HCT116 (cell line): Measurements from ENCODE around the gene IQSEC3.

Experiments
- EGR1 ChIP-seq: IDR thresholded peaks from 2 replicates; pipeline ENCODE4 v1.6.1; 2012; ENCODE audit warnings: low read depth
- ELF1 ChIP-seq: IDR thresholded peaks from 2 replicates; pipeline ENCODE4 v1.6.1; 2012; ENCODE audit warnings: low read depth, borderline replicate concordance
- EZH2 ChIP-seq: fragments of 200-600 bp; sonication (generic); IDR thresholded peaks from 2 replicates; pipeline ENCODE4 v1.6.1; 2017; ENCODE audit warnings: antibody characterized with exemption, mixed run types
- JUND ChIP-seq: IDR thresholded peaks from 2 replicates; pipeline ENCODE4 v1.6.1; 2012
- POLR2A ChIP-seq: IDR thresholded peaks from 2 replicates; pipeline ENCODE4 v1.7.0; 2011; ENCODE audit warnings: borderline replicate concordance; ENCODE audit not compliant: insufficient read depth, insufficient read length; ENCODE audit errors: extremely low read depth
- POLR2AphosphoS5 ChIP-seq: IDR thresholded peaks from 2 replicates; pipeline ENCODE4 v1.6.1; 2011; ENCODE audit warnings: mild to moderate bottlenecking, low read depth, low read length, moderate library complexity
- RAD21 ChIP-seq: IDR thresholded peaks from 2 replicates; pipeline ENCODE4 v1.6.1; 2012; ENCODE audit warnings: low read depth, mild to moderate bottlenecking
- SIN3A ChIP-seq: IDR thresholded peaks from 2 replicates; pipeline ENCODE4 v1.6.1; 2012; ENCODE audit warnings: low read depth
- ZFX ChIP-seq: fragments of 450-650 bp; IDR thresholded peaks from 2 replicates; pipeline ENCODE4 v1.6.1; 2017
- TF ChIP-seq, protein P1 (sequence below), 3 experiments: fragments of 200-600 bp in 1 of 3; sonication (generic) in 1 of 3; IDR thresholded peaks in 2 of 3; conservative IDR thresholded peaks in 1 of 3; 2 replicates each; pipeline ENCODE4 v1.5.1; 2012 to 2017; ENCODE audit warnings: low read depth in 2 of 3, low read length in 2 of 3, antibody characterized with exemption in 1 of 3, borderline replicate concordance in 1 of 3, control low read depth in 1 of 3, mild to moderate bottlenecking in 1 of 3, mixed read lengths in 1 of 3, mixed run types in 1 of 3, moderate library complexity in 1 of 3; ENCODE audit not compliant: insufficient read depth in 1 of 3
- TF ChIP-seq, protein P2 (sequence below): IDR thresholded peaks from 2 replicates; pipeline ENCODE4 v1.6.1; 2012; ENCODE audit warnings: low read depth
- TF ChIP-seq, protein P3 (sequence below): IDR thresholded peaks from 2 replicates; pipeline ENCODE4 v1.6.1; 2012

DNA sequence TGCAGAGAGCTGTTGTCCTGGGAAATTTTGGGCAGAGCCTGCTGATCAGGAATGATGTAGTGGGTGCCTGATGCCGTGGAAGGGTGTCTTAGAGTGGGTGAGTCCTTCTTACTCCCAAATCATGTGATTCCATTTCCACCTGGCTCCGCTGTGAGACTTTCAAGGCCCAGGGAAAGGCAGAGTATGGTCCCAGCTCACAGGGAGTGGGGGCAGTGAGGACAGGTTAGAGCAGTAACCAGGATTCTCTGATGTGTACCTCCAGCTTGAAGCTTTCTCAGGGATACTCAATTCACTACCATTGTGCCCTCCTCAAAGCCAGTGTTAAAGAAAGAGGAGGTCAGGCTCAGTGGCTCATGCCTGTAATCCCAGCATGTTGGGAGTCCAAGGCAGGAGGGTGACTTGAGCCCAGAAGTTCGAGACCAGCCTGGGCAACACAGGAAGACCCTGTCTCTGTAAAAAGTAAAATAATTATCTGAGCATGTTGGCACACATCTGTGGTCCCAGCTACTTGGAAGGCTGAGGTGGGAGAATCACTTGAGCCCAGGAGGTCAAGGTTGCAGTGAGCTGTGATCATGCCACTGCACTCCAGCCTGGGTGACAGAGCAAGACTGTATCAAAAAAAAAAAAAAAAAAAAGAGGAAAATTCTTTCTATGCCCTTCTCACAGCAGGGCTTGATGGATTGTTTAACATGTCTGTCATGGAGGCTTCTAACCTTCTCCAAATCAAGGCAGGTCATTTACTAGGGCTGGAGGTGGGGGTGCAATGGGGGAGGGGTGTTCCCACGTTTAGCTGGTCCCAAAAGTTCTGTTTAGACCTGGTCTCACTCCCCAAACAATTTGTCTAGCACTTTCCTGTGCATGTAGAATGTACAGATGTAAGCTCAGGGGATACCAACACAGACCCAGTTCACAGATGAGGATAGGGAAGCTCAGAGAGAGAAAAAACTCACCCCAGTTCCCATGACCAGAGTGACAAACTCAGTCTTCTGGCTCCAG, 12.5 kb upstream of the IQSEC3 start:
- TF ChIP-seq, protein P1, sequence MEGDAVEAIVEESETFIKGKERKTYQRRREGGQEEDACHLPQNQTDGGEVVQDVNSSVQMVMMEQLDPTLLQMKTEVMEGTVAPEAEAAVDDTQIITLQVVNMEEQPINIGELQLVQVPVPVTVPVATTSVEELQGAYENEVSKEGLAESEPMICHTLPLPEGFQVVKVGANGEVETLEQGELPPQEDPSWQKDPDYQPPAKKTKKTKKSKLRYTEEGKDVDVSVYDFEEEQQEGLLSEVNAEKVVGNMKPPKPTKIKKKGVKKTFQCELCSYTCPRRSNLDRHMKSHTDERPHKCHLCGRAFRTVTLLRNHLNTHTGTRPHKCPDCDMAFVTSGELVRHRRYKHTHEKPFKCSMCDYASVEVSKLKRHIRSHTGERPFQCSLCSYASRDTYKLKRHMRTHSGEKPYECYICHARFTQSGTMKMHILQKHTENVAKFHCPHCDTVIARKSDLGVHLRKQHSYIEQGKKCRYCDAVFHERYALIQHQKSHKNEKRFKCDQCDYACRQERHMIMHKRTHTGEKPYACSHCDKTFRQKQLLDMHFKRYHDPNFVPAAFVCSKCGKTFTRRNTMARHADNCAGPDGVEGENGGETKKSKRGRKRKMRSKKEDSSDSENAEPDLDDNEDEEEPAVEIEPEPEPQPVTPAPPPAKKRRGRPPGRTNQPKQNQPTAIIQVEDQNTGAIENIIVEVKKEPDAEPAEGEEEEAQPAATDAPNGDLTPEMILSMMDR (IDR thresholded peaks at IDR 0.05 in 2 of 3, conservative IDR thresholded peaks at IDR 0.05 in 1 of 3; ENCODE audit: borderline replicate concordance in 1 of 3, insufficient read depth in 1 of 3, low read depth in 2 of 3, low read length in 2 of 3), result no peak
- TF ChIP-seq POLR2A, result no peak
- TF ChIP-seq JUND, result no peak
- no peak for TF ChIP-seq EGR1
- TF ChIP-seq ELF1, result no peak
- no peak for TF ChIP-seq SIN3A
- TF ChIP-seq, protein P2, sequence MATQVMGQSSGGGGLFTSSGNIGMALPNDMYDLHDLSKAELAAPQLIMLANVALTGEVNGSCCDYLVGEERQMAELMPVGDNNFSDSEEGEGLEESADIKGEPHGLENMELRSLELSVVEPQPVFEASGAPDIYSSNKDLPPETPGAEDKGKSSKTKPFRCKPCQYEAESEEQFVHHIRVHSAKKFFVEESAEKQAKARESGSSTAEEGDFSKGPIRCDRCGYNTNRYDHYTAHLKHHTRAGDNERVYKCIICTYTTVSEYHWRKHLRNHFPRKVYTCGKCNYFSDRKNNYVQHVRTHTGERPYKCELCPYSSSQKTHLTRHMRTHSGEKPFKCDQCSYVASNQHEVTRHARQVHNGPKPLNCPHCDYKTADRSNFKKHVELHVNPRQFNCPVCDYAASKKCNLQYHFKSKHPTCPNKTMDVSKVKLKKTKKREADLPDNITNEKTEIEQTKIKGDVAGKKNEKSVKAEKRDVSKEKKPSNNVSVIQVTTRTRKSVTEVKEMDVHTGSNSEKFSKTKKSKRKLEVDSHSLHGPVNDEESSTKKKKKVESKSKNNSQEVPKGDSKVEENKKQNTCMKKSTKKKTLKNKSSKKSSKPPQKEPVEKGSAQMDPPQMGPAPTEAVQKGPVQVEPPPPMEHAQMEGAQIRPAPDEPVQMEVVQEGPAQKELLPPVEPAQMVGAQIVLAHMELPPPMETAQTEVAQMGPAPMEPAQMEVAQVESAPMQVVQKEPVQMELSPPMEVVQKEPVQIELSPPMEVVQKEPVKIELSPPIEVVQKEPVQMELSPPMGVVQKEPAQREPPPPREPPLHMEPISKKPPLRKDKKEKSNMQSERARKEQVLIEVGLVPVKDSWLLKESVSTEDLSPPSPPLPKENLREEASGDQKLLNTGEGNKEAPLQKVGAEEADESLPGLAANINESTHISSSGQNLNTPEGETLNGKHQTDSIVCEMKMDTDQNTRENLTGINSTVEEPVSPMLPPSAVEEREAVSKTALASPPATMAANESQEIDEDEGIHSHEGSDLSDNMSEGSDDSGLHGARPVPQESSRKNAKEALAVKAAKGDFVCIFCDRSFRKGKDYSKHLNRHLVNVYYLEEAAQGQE, result no peak
- no peak for TF ChIP-seq EZH2
- no peak for TF ChIP-seq POLR2AphosphoS5
- TF ChIP-seq, protein P3, sequence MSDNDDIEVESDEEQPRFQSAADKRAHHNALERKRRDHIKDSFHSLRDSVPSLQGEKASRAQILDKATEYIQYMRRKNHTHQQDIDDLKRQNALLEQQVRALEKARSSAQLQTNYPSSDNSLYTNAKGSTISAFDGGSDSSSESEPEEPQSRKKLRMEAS, result no peak
- TF ChIP-seq ZFX, result no peak
- no peak for TF ChIP-seq RAD21
